ENCODE data around the gene RASSF1.
A peak's percentile ranks its signal among the peaks of the same experiment; 100 is the strongest.

Gene RASSF1

DNA sequence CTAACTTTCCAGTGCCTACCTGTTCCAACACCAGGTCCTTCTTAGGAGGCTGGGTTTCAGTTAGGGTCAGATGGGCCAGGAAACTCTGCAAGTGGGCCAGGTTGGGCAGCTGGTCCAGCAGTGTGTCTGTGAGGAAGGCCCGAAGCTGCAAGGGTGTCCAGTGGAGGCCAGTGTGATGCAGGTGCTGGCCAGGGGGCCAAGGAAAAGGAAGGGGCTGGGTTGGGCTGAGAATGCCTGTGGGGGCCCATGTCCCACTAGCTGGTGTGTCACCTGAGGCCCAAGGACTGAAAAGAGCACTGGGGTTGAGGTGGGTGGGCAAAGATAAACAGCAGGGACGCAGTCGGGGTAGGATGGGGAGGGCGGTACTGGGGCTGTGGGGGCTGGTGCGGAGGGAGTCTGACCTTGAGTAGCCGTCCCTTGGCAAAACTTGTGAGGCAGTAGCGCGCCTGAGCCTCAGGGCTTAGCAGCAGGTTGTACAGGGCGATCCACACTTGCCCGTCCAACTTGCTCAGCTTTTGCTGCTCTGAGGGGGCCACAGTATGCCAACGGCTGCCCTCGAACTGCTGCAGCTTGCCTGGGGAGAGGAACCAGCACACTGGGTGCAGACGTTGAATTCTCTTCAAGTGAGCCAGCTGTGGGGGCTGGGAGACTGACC, 1.5 kb upstream of the RASSF1 start:
- DNase-seq, result no peak

DNA sequence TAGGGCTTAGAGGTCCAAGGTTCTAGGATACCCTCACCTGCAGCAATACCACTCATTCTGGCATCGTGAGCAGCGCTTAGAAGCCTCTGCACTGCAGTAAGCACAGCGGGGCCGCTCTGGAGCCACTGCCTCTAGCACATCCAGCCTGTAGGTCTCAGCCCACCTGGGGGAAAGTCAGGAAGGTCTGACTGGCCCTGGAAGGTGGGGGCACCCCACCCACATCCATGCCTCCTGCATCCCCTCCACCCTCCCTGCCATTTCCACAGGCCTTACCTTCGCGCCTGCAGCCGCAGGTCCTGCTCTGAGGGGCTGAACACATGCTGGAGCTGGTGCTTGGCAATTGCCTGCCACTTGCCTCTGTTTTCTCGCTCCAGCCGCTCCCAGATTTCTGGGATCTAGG, 901 bp upstream of the RASSF1 start:
- no peak for DNase-seq

- DNase-seq, result no peak
Measured at GRCh38 chr3:50340147-50340447, 539 bp downstream of the RASSF1 start.

DNA sequence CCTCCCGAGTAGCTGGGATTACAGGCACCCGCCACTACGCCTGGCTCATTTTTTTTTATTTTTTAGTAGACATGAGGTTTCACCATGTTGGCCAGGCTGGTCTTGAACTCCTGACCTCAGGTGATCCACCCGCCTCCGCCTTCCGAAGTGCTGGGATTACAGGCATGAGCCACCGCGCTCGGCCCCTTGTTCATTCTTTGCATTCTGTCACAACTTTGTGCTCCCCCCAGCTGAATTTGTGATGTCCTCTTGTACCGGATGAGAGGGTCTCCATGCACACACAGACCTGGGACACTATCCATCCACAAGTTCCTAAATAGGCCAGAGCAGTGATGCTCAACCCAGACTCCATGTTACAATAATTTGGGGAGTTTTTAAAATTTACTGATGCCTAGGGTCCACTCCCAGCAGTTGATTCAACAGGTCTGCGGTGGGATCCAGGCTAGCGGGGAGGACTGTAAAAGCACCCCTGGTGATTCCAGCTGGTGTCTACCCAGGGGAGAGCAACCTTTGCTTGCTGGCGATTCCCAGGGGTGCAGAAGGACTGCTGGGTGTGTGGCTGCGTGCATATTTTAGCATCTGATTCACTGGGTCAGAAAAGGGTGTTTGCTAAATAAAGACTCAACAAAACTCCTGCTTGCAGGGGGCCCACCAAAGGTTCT, 1.0 kb downstream of the RASSF1 start:
- DNase-seq, result no peak

DNA sequence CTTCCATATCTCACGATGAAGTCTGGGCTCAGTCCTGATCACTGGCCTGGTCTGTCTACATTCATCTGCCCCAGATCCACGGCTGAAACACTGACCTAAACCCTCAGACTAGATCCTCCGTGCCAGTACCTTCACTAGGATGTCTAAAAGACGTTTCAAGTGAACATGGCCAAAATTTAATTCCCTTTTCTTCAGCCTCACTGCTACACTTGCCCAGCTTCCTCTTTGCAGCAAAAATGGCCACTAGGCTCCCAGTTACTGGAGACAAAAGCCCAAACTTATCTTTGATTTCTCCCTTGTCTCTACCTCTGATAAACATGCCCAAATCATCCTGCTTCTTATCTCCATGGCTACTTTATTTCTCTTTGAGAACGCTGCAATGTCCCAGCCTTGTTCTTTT, 1.7 kb downstream of the RASSF1 start:
- no peak for DNase-seq

DNA sequence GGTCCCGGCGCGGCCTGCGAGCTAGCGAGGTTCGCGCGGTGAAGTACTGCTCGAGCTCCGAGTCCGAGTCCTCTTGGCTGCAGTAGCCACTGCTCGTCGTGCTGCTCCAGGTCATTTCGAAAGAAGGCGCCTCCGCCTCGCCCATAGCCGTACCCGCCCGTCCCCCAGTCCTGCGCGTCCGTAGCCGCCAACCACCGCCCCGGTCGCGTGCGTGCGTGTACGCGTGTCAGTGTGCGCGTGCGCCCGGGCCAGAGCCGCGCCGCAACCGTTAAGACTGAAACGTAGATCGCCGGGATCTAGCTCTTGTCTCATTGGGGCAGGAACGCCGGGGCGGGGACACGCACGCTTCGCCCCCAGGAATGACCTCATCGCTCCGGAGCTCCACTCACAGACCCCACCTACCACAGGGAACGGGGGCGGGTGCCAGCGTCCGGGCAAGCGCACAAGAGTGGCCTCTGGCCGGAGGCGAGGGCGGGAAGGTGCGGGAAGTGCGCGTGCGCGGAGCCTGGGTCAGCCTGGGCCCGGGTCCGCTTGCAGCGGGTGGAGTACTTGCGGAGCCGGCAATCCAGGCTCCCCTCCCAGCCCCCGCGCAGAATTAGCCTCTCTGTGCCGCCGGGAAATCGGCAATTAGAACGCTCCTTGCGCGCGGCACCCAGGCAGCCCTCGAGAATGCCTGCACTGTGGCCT, 3.3 kb downstream of the RASSF1 start:
- peak; percentile 96 to 98 for DNase-seq

DNA sequence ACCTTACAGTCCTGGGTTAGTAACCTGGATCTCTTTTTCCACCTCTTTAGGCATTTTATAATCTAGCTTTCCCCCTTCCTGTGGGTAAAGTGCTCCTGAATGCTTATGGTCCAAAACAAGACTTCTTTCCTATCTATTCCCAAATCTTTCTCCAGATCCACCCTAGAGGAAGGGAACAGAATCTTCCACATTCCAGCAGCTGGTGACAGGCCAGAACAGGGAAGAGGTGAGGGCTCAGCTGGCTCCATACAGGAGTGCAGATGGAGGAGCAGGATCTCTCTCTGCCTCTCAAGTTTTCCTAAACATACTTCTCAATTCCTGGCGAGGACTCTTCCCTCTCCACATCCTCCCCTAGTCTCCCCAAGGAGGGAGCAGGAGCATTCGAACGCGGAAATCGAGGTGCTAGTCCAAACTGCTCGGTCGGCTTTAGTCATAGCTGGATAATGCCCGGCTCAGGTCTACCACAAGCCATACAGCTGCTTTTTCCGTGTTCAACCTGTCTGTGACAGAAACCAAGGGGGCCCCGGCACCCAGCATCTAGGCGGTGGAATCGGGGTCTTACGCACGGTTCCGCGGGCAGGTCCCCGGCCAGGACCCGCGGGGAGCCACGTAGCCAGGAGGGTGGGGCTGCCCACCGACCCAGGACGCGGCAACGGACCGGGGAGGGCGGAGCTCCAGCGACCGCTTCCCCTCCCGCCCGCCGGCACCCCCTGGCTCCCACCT, 4.0 kb downstream of the RASSF1 start:
- DNase-seq, result no peak

DNA sequence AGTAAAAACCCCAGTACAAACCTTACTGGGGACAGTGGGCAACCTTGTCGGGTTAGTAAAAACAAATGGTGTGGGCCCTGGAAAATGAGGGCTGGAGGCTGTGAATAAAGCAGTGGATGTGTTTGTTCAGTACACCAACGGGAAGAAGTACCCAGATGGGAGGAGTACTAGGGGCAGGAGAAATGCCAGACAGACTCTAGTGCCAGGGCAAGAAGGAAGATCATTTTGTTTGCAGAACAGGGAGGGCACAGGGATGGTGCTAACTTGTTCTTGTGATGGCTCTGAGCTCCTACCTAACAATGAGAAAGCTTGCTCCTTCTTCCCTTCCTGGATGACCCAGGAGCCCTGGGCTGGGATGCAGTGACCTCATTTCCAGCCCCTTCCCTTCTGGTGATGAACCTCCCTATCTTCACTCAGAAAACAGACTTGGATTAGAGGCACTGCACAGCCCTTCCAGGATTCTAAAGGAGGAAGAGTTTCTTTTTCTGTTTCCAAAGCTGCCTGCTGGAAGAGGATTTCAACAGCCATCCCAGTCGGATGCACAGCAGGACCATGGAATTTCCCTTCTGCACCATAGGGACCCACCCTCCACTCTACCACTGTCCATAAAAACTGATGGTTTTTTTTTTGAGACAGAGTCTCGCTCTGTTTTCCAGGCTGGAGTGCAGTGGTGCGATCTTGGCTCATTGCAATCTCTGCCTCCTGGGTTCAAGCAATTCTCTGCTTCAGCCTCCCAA, 6.1 kb downstream of the RASSF1 start:
- no peak for DNase-seq

DNA sequence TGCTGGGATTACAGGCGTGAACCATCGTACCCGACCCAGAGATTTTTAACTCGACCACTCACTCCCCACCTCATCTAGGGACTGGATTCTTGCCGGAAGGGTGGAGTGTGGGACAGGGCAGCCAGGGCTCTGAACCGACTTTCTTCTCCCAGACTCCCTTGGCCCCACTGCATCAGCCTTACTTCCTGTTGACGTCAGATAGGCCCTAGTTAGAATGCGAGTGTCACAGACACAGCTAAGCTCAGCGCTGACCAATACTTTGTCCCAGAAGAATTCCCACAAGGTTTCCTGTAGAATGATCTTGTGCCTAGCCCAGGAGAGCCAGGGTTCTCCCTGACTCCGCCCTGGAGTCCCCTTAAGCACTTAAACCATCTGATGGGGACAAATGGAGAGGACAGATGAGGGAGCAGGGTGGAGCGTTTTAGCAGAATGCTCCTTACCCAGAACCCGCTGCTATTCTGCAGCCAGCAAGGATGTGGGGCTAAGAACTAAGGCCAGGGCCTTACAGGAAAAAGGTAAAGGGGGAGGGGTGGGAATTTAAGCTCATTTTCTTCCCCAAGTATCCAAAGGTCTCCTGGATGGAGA, 6.8 kb downstream of the RASSF1 start:
- no peak for DNase-seq

DNA sequence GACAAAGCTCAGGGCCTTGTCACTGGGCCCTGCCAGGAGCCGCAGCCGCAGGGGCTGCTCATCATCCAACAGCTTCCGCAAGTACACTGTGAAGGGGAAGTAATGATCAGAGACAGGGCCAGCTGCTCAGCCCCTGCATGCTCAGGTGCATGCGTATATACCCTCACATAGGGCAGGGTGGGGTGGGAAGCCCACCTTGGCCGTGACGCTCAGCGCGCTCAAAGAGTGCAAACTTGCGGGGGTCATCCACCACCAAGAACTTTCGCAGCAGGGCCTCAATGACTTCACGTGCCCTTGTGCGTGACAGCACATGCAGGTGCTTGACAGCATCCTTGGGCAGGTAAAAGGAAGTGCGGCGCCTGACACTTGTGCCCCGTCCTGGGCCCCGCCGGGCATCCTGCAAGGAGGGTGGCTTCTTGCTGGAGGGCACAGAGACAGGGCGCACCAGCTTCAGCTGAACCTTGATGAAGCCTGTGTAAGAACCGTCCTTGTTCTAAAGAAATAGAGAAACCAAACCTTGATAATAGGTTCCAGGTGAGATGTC, 9.2 kb downstream of the RASSF1 start:
- DNase-seq, result no peak

GRCh38 chr3:50330330-50330729, 10.3 kb downstream of the RASSF1 start:
- DNase-seq, result no peak

DNA sequence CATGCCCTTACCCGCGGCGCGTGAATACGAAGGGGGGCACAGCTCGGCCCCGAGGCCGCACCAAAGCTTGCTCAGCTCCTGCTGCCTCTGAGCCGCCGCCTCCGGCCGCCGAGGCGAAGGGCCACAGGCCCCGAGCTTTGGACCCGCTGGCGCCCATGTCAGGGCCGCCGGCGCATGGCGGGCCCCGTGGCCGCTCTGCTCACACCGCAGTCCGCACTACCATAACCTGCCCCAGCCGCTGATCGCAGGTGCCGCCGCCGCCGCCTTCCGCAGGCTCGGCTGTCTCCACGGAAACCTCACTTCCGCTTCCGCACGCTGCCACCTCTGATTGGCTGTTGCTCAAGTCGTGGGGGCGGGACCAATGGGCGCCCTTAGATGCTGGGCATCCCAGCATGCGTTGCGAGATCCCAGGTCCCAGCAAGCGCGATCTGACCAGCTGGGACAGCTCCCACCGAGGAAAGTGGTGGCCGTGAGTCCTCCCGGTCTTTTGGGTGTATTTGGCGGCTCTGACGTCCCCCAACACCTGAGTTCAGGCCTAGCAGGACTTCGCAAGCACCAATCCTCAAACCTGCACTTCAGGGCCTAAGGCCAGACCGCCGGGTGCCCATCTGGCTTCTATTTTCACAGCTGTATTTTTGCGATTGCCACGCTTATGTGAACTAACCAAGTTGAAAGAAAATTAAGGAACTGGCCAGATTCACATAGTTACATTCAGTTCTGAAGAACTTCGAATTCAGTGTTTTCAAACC, 12.5 kb downstream of the RASSF1 start, which contains the start of gene TUSC2:
TSS of gene TUSC2 (minus strand) at position 281 of the 749 bp plus-strand sequence. CDS start at position 157, 124 bp downstream.
- DNase-seq, result peak; percentile 97 to 98

DNA sequence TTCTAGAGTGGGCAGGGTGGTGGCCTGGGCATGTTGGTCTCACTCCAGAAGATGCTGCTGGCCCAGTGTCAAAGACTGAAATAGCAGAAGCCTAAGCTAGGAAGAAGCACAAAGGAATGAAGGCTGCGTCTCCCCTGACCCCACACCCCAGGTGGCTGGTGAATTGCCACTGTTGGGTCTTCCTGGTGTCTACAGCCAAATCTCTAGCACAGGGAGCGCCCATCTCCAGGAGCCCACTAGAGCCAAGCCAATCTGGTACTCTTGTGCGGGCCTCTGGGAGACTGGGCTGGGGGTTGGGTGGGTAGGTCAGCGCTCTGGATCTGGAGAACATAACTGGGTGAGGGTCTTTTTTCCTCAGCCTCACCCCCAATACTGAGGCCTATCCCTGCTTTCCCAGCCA, 13.5 kb downstream of the RASSF1 start:
- no peak for DNase-seq

- no peak for DNase-seq
Measured at GRCh38 chr3:50326182-50326541, 14.5 kb downstream of the RASSF1 start.

- no peak for DNase-seq
Measured at GRCh38 chr3:50325497-50326181, 15.0 kb downstream of the RASSF1 start.

DNA sequence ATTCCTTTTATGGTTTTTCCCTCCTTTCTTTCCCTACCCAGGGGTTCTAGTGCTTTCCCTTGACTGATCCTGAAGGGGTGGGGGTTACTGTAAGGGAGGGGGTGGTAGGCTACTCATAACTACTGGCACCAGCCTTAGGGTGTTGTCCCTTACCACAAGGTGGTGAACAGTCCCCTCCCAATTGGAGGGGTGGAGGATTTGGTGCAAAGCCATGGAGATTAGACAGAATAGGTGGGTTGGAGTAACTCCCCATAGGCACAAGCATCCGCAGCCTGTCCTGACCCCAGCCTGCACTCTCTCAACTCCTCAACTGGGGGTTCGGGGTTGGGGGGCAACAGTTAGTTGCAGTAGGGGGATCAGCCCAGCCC, 15.5 kb downstream of the RASSF1 start:
- no peak for DNase-seq

GRCh38 chr3:50324351-50325112, 16.1 kb downstream of the RASSF1 start:
- peak; percentile 70 to 74 for DNase-seq

DNA sequence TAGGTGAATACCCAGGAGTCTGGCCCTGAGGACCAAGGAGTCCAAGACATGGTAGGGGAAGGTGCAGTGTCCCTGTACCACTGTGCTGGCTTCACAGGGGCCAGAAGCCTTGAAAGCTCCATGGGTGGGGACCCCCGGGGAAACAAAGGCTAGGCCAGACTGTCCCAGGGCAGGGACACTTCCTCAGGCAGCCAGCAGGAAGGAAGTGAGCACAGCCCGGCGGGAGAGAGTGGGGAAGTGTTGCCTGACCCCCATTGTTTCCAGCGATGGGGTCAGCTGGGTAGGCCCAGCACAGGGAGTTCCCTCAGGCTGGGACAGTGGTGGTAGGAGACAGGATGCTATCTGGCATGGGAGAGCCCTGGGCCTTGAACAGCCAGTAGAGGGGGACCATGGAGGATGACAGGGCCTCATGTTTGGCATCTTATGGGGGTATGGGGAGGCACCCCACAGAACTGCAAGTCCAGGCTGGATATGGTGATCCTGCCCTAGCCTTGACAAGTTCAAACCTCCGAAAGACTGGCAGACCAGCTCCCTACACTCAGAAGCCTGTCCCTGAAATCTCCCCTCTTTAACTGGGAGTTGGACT, 16.9 kb downstream of the RASSF1 start:
- no peak for DNase-seq

DNA sequence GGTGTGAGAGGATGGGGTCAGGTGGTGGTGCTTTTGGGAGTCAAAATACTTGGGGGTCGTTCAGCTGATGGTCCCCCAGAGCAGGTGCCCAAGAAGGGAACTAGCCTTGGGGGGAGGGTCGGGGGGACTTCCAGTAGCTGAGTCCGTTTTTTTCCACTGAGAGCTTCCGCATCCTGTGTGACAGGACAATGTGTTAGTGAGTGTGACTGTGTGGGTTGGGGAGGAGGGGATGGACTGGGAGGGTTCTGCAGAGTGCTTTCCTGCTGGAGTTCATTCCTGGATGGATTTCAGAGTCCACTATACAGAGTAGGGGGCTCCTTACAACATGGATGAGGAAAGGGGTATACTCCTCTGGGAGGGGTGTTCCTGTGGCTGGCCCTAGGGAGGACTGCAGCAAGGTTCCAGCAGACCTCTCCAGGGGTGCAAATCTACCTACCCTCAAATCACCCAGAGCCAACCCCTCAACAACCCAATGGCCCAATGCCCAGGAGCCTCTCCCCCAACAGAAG, 17.5 kb downstream of the RASSF1 start:
- peak; percentile 37 to 51 for DNase-seq
